Prostate gland (tissue), 2 donors: ENCODE results near the gene RUSF1.

Source experiments
- POLR2A ChIP-seq: fragments of 450-650 bp; IDR thresholded peaks from one replicate; pipeline ENCODE4 v1.6.1; 2016; ENCODE audit warnings: antibody characterized with exemption, mild to moderate bottlenecking
- POLR2AphosphoS5 ChIP-seq: sonication (generic); formaldehyde crosslinking; IDR thresholded peaks from one replicate; pipeline ENCODE4 v1.6.1; 2017; ENCODE audit warnings: antibody characterized with exemption
- TF ChIP-seq, protein P1 (sequence below), 4 experiments: fragments of 200-600 bp in 2 of 4; fragments of 450-650 bp in 2 of 4; sonication (generic) in 2 of 4; IDR thresholded peaks; 1 replicate in 3 of 4; 2 replicates in 1 of 4; pipeline ENCODE4 v1.5.1; 2016 to 2019; ENCODE audit warnings: antibody characterized with exemption in 4 of 4, mild to moderate bottlenecking in 2 of 4, moderate library complexity in 2 of 4

DNA sequence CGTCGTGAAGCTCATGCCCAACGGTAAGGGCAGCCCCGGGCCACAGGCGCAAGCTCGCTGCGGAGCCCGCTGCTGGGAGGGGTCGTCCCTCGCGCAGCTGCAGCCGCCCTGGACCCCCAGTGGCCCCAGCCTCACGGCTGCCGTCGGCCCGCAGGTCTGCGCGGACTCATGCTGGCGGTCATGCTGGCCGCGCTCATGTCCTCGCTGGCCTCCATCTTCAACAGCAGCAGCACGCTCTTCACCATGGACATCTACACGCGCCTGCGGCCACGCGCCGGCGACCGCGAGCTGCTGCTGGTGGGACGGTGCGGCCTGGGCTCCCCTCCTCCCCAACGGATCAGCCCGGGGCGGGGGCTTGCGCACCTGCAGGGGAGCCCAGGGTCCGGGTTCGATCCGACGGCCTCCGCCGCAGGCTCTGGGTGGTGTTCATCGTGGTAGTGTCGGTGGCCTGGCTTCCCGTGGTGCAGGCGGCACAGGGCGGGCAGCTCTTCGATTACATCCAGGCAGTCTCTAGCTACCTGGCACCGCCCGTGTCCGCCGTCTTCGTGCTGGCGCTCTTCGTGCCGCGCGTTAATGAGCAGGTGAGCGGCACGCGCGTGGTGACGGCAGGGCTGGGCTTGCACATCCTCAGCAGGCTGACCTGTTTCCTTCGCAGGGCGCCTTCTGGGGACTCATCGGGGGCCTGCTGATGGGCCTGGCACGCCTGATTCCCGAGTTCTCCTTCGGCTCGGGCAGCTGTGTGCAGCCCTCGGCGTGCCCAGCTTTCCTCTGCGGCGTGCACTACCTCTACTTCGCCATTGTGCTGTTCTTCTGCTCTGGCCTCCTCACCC is 19.5 kb downstream of the RUSF1 start:
- TF ChIP-seq, protein P1, sequence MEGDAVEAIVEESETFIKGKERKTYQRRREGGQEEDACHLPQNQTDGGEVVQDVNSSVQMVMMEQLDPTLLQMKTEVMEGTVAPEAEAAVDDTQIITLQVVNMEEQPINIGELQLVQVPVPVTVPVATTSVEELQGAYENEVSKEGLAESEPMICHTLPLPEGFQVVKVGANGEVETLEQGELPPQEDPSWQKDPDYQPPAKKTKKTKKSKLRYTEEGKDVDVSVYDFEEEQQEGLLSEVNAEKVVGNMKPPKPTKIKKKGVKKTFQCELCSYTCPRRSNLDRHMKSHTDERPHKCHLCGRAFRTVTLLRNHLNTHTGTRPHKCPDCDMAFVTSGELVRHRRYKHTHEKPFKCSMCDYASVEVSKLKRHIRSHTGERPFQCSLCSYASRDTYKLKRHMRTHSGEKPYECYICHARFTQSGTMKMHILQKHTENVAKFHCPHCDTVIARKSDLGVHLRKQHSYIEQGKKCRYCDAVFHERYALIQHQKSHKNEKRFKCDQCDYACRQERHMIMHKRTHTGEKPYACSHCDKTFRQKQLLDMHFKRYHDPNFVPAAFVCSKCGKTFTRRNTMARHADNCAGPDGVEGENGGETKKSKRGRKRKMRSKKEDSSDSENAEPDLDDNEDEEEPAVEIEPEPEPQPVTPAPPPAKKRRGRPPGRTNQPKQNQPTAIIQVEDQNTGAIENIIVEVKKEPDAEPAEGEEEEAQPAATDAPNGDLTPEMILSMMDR (IDR thresholded peaks at IDR 0.05) = no peak
- TF ChIP-seq POLR2A (no peak), POLR2AphosphoS5 (no peak)
